Activated CD8-positive, alpha-beta memory T cell treated with anti-CD3 and anti-CD28 coated beads for 36 hours (primary cell): ENCODE results near the gene PLK5. TPM values are rescaled to one million over a fixed set of nuclear protein-coding genes. Genes with fewer than 3 reads are reported as not detected.

Experiments
- CTCF ChIA-PET: fragments of 350-600 bp; sonication (Branson Sonifier 250); formaldehyde crosslinking; loops from one replicate; lab custom pipeline; 2021; ENCODE audit warnings: antibody characterized with exemption; lab: Charles Lee
- POLR2A ChIA-PET: fragments of 350-600 bp; sonication (Branson Sonifier 250); formaldehyde crosslinking; loops from one replicate; lab custom pipeline; 2021; ENCODE audit warnings: antibody characterized with exemption; lab: Charles Lee
- total RNA-seq, 2 experiments: library from RNA; stranded (reverse); gene quantifications; one replicate each; pipeline ENCODE4 v1.2.3, GENCODE V29; 2021

PLK5 gene
- total RNA-seq, 2 experiments from 2014 or later = not detected

DNA sequence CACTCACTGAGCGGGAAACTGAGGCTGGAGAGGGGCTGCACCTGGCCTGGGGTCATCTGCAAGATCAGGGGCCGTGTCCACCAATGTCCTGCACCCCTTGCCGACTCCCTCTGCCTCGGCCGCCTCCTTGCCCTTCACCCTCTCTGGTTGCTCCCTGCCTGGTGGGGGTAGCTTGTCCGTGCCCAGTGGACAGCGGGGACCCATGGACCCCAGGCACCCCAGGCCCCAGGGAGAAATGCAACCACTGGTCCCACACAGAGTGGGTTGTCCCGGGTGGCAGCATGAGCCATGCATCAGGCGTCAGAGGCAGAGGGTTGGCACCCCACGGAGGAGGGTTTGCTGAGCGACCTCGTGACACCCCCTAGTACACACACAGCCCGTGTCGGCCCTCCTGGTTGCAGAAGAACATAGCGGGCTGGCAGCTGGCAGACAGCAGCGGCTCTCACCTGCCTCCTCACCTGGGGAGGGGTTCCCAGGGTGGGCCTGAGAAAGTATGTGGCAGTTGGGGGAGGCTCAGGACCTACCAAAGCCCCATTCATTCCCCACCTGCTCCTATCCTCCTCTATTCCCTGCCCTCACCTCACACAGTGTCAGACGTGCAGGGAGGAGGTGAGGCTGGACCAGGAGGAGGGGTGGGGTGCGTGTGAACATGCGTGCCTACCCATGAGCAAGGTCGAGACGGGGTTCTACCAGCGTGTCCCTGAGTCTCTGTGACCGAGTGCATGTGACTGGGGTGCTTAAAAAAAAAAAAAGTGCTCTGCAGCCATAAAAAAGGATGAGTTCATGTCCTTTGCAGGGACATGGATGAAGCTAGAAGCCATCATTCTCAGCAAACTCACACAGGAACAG is 19.7 kb upstream of the PLK5 start:
- POLR2A ChIA-PET = no interaction called here
- CTCF ChIA-PET = interaction anchor here (0.6 kb wide), 1 partner anchor 13 kb away, joined by 3 read pairs; no protein-coding TSS in a partner anchor

GRCh38 chr19:1505012-1505411 is 18.9 kb upstream of the PLK5 start:
- ChIA-PET POLR2A (no interaction called here), CTCF (no interaction called here)

DNA sequence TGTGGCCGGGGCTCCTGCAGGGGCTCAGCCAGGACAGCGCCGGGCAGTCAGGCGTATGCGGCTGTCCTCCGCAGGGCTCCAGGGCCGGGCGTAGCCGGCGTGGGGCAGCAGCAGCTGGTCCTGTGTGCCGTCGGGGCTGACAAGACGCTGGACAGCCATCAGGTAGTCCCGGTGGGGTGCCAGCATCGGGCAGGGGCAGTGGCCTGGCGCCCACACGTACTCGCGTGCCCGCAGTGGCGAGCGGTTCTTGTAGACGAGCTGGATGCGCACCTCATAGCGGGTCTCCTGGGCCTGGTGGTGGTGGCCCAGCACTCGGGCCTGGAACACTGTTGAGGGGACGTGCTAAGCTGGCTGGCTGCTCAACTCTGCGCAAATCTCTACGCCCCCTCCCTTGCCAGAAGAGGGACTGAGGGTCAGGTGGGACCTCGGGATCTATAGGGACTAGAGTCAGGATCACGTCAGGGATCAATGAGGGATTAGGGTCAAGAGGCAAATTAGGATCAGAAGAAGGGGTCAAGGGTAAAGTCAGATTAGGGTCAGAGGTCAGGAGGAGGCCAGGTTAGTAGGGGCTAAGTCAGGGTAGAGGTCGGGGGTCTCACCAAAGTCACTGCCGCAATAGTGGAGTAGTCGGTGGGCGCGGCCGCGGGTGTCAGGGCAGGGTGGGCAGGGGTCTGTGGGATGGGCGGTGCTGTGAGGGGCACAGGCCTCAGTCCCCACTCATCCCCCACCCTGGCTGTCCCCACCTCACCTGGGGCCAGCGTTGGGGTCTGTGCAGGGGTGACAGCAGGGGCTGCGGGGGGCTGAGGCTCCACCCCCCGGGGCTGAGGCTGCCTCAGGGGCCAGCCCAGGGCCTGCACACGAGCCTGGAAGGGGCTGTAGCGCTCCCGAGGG is 17.6 kb upstream of the PLK5 start:
- ChIA-PET POLR2A (no interaction called here), CTCF (interaction anchor here (0.6 kb wide), 1 partner anchor 61 kb away, joined by 3 read pairs; no protein-coding TSS in a partner anchor)

- CTCF ChIA-PET = no interaction called here
- POLR2A ChIA-PET = no interaction called here
Measured at GRCh38 chr19:1507192-1507660, 16.7 kb upstream of the PLK5 start.

DNA sequence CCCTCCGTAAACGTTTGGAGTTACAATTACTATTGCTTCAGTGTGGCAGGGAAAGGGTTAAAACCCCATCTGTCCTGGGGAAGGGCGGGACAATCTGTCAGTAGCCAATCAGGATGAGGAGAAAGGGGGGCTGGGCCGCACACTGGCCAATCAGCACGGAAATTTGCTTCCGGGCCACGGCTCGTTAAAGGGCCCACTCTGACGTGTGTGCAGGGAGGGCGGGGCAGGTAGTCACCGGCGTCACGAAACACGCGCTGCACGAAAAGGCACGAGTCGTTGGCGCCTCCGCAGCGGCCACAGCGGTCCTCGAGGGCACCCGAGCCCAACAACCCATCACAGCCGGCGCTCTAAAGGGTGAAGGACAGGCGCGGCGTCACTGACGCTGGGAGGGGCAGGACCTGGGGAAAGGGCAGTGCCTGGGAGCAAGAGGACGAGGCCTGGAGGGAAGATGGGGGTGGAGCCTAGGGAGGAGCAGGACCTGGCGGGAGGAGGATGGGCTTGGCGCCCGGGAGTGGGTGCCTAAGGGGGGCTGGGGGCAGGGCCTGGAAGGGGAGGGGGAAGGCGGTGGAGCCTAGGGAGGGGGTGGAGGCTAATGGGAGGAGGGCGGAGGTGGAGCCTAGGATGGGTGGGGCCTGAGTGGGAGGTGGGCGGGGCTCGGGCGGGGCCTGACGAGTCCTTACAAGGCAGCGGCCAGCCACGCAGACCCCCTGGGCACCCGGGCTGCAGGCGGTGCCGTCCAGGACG is 15.9 kb upstream of the PLK5 start:
- POLR2A ChIA-PET = no interaction called here

GRCh38 chr19:1508507-1508856 is 15.4 kb upstream of the PLK5 start:
- CTCF ChIA-PET = interaction anchor here (0.6 to 1.1 kb wide), 2 partner anchors 11 to 425 kb away, joined by 5 read pairs; no protein-coding TSS in a partner anchor
- POLR2A ChIA-PET = no interaction called here

More for the DNA sequence above, 15.9 kb upstream of the PLK5 start:
- CTCF ChIA-PET = interaction anchor here (0.6 to 1.1 kb wide), 2 partner anchors 10 to 425 kb away, joined by 5 read pairs; no protein-coding TSS in a partner anchor

- POLR2A ChIA-PET = interaction anchor here (0.5 kb wide), 1 partner anchor 9 kb away, joined by 6 read pairs; no protein-coding TSS in a partner anchor
- CTCF ChIA-PET = interaction anchor here (0.9 to 1.2 kb wide), 2 partner anchors 39 to 64 kb away, joined by 3 read pairs; no protein-coding TSS in a partner anchor
Measured at GRCh38 chr19:1509602-1510441, 14.1 kb upstream of the PLK5 start.

- ChIA-PET POLR2A (no interaction called here), CTCF (interaction anchor here (1.4 kb wide), 1 partner anchor 8 kb away, joined by 3 read pairs; no protein-coding TSS in a partner anchor)
Measured at GRCh38 chr19:1510442-1510806, 13.5 kb upstream of the PLK5 start.

DNA sequence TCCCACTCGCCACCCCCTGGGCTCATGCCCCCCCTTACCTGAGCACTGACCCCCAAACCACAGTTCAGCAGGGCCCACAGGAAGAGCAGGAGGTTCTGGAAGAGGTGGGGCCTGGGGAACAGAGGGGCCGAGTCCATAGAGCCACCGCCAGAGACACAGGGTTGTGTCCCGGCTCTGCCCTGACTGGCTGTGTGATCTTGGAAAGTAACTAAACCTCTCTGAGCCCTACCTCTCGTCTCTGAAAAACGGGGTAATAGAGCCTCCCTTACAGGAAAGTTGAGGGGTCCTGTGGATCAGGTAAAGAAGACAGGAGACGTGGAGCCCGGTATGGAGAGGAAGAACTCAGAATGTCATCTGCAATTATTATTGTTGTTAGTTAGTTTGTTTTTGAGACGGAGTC is 13.1 kb upstream of the PLK5 start:
- CTCF ChIA-PET = interaction anchor here (1.4 kb wide), 1 partner anchor 9 kb away, joined by 3 read pairs; no protein-coding TSS in a partner anchor
- POLR2A ChIA-PET = no interaction called here

GRCh38 chr19:1511318-1512317 is 12.3 kb upstream of the PLK5 start:
- POLR2A ChIA-PET = no interaction called here

GRCh38 chr19:1512671-1513498 is 11.0 kb upstream of the PLK5 start, which contains the start of gene ADAMTSL5:
TSS of gene ADAMTSL5 (minus strand) at chr19:1513019. CDS start at chr19:1510943, 2,076 bp downstream.
- CTCF ChIA-PET = no interaction called here
- POLR2A ChIA-PET = no interaction called here

More at GRCh38 chr19:1511318-1512317, 12.3 kb upstream of the PLK5 start:
- CTCF ChIA-PET = interaction anchor here (0.9 to 1.4 kb wide), 2 partner anchors 10 to 72 kb away, joined by 3 read pairs; no protein-coding TSS in a partner anchor

GRCh38 chr19:1513499-1514294 is 10.2 kb upstream of the PLK5 start:
- ChIA-PET CTCF (interaction anchor here (1.3 kb wide), 1 partner anchor 12 kb away, joined by 3 read pairs; no protein-coding TSS in a partner anchor), POLR2A (no interaction called here)

DNA sequence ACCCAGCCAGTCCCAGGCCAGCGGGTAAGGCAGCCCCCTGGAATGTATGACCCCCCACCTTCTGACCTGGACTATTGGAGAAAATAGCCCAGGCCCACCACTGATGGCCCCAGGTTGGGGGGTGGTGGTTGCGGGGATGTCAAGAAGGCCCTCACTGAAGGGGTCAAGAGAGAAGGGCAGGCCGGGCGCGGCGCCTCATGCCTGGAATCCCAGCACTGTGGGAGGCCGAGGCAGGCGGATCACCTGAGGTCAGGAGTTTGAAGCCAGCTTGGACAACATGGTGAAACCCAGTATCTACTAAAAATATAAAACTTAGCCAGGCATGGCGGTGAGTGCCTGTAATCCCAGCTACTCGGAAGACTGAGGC is 9.6 kb upstream of the PLK5 start:
- POLR2A ChIA-PET = no interaction called here
- CTCF ChIA-PET = interaction anchor here (0.9 to 1.3 kb wide), 2 partner anchors 13 to 158 kb away, joined by 3 read pairs; no protein-coding TSS in a partner anchor

DNA sequence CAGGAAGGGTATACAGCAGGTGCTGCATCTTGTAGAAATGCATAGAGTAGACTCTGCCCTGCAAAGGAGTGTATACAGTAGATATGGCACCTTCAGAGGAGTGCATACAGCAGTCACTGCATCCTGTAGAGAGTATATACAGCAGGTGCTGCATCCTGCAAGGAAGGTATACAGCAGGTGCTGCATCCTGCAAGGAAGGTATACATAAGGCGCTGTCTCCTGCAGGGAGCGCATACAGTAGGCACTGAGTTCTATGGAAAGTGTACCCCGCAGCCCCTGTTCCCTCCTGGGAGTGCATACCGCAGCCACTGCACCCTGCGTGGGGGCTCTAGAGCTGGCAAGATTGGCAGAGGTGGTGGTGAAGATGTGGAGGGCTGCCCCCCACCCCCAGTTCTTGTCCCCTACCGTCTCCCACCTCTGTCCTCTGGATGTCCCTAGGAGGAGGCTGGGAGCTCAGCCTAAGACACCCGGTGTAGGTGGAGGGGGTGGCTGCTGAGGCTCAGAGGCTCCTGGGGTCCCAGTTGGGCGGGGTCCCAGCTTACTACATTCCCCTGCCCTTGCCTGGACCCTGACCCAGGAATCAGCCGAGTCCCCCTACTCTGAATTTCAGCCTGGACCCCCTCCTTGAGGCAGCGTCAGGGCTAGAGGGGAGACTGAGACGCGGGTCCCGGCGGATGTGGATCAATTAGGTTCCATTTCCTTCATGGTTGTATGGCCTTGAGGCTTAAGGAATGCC is 8.7 kb upstream of the PLK5 start:
- POLR2A ChIA-PET = no interaction called here
- CTCF ChIA-PET = interaction anchor here (0.9 to 1.3 kb wide), 2 partner anchors 14 to 157 kb away, joined by 3 read pairs; no protein-coding TSS in a partner anchor
